Fibroblast of skin of back (primary cell): Measurements from ENCODE around the gene KLHL29.
A peak's percentile ranks its signal among the peaks of the same experiment; 100 is the strongest.

ENCODE experiments used
- DNase-seq: peaks from one replicate; pipeline ENCODE4 v3.0.0-alpha.2; 2013

The KLHL29 gene

GRCh38 chr2:23664066-23664788 lies 279.2 kb downstream of the KLHL29 start:
- no peak for DNase-seq

GRCh38 chr2:23666241-23666979 lies 281.4 kb downstream of the KLHL29 start:
- no peak for DNase-seq

GRCh38 chr2:23666980-23667357 lies 282.0 kb downstream of the KLHL29 start:
- DNase-seq, result no peak

- no peak for DNase-seq
Measured at GRCh38 chr2:23668756-23669304, 283.9 kb downstream of the KLHL29 start.

GRCh38 chr2:23669413-23670244 lies 284.6 kb downstream of the KLHL29 start:
- DNase-seq, result no peak

- no peak for DNase-seq
Measured at GRCh38 chr2:23670245-23670592, 285.2 kb downstream of the KLHL29 start.

- DNase-seq, result no peak
Measured at GRCh38 chr2:23673082-23673481, 288.1 kb downstream of the KLHL29 start.

GRCh38 chr2:23673830-23674679 lies 289.1 kb downstream of the KLHL29 start:
- DNase-seq, result peak; percentile 18

- no peak for DNase-seq
Measured at GRCh38 chr2:23675506-23675905, 290.5 kb downstream of the KLHL29 start.

GRCh38 chr2:23677836-23678235 lies 292.9 kb downstream of the KLHL29 start:
- no peak for DNase-seq

- no peak for DNase-seq
Measured at GRCh38 chr2:23679044-23679443, 294.1 kb downstream of the KLHL29 start.

GRCh38 chr2:23680951-23681350 lies 296.0 kb downstream of the KLHL29 start:
- no peak for DNase-seq

GRCh38 chr2:23681356-23682140 lies 296.6 kb downstream of the KLHL29 start:
- DNase-seq, result no peak

GRCh38 chr2:23682481-23682880 lies 297.5 kb downstream of the KLHL29 start:
- no peak for DNase-seq

GRCh38 chr2:23683001-23683400 lies 298.0 kb downstream of the KLHL29 start:
- no peak for DNase-seq

GRCh38 chr2:23684395-23685176 lies 299.6 kb downstream of the KLHL29 start:
- no peak for DNase-seq

- DNase-seq, result no peak
Measured at GRCh38 chr2:23685181-23685580, 300.2 kb downstream of the KLHL29 start.

GRCh38 chr2:23685706-23686105 lies 300.7 kb downstream of the KLHL29 start:
- no peak for DNase-seq

GRCh38 chr2:23686405-23687029 lies 301.5 kb downstream of the KLHL29 start:
- DNase-seq, result no peak

- DNase-seq, result no peak
Measured at GRCh38 chr2:23687214-23687613, 302.2 kb downstream of the KLHL29 start.
